GM06990 (cell line): ENCODE data around the gene ZNRF1.
A peak's percentile ranks its signal among the peaks of the same experiment; 100 is the strongest.
"Not testable (repeated sequence)": the region's sequence is repeated elsewhere in the genome, so short reads cannot be mapped to it uniquely, and the experiment has no call there.

Experiments used
- DNase-seq: peaks from one replicate; pipeline ENCODE4 v3.0.0-alpha.2; 2011; ENCODE audit not compliant: insufficient read length; ENCODE audit errors: extremely low read depth
- H3K27me3 ChIP-seq: replicated peaks from 2 replicates; pipeline ENCODE4 v1.6.0; 2011; ENCODE audit warnings: low read length; ENCODE audit not compliant: control insufficient read depth, insufficient read depth
- H3K36me3 ChIP-seq: 2 replicates; pipeline ENCODE4 v1.5.1; 2011; ENCODE audit warnings: low read length; ENCODE audit not compliant: control insufficient read depth, insufficient read depth
- H3K4me3 ChIP-seq: replicated peaks from 2 replicates; pipeline ENCODE4 v1.5.1; 2011; ENCODE audit warnings: low read depth, mild to moderate bottlenecking, control low read depth, low read length
- CTCF ChIP-seq: IDR thresholded peaks from 2 replicates; pipeline ENCODE4 v1.5.1; 2011; ENCODE audit warnings: low read length, control low read depth, mild to moderate bottlenecking, inconsistent platforms; ENCODE audit not compliant: insufficient read depth, poor library complexity, severe bottlenecking

ZNRF1 gene

GRCh38 chr16:75011634-75012307 is 12.9 kb downstream of the ZNRF1 start:
- no peaks in the 10 kb centered on the region for H3K27me3 ChIP-seq
- no peak for TF ChIP-seq CTCF
- peak; percentile 72 for DNase-seq
- peak overlapping the region; percentile 34 for H3K4me3 ChIP-seq
- no peaks in the 10 kb centered on the region for H3K36me3 ChIP-seq

DNA sequence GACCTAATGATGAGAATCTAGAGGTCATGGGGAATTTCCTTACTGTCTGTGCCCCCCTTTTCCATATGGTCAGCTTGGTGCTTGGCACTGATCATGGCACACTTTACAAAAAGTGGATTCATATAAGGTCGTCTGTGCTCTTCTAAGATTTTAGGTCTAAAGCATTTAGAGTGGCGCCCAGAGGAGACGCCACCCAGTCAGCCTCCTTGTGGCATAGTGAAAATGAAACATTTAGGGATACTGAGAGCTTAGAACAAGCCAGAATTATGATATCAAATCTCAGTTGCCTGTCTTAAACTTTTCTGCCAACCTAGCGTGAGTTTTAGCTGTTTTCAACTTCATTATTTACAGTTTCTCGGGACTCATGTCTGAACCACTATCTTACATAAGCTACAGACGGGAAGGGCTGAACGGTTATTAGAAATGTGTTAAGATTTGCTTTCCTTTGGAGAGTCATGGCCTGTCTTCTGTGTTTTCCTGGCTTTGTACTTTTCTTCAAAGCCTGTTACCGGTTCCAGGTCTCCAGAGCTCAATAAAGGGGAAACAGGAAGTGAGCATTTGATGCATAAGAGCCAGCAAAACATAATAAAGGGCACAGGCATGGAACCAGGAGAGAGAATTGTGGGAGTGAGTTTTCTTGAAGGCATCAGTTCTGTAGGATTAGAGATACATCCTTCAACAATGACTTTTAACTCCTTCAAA is 13.7 kb downstream of the ZNRF1 start:
- DNase-seq: peak; percentile 24
- TF ChIP-seq CTCF: no peak
- H3K36me3 ChIP-seq: no peaks in the 10 kb centered on the region
- peak overlapping the region; percentile 34 for H3K4me3 ChIP-seq
- H3K27me3 ChIP-seq: no peaks in the 10 kb centered on the region

DNA sequence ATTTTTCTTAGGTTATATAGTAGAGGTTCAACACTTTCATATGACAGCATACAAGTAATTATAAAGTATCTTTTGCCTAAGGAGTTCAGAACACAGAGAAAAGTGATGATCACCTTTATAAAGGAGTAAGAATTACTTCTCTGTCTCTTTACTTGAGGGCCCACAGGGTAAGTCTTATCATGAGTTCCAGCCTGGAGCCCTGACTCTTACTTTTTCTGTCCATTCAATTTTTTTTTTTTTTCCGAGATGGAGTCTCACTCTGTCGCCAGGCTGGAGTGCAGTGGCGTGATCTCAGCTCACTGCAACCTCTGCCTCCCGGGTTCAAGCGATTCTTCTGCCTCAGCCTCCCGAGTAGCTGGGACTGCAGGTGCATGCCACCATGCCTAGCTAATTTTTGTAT is 14.3 kb downstream of the ZNRF1 start:
- not testable (repeated sequence) for DNase-seq, H3K27me3 ChIP-seq, H3K4me3 ChIP-seq, H3K36me3 ChIP-seq

DNA sequence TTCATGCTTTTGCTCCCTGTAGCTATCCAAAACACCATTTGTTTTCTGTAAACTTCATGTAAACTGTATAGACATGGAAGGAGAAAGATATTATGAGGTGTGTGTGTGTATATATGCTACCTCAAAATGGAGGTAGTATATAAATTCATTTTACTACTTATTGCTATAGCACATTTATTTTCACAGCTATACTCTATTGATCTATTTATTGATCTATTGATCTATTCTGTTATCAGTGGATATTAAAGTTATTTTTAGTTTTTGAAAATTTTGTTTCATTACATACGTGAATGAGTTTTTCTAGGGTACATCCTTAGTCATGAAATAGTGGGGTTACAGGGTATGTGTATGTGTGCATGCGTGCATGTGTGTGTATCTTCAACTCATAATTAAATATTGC is 15.5 kb downstream of the ZNRF1 start:
- DNase-seq: no peak
- no peak for TF ChIP-seq CTCF
- H3K27me3 ChIP-seq: no peaks in the 10 kb centered on the region
- no peak overlapping the region for H3K4me3 ChIP-seq
- no peaks in the 10 kb centered on the region for H3K36me3 ChIP-seq

DNA sequence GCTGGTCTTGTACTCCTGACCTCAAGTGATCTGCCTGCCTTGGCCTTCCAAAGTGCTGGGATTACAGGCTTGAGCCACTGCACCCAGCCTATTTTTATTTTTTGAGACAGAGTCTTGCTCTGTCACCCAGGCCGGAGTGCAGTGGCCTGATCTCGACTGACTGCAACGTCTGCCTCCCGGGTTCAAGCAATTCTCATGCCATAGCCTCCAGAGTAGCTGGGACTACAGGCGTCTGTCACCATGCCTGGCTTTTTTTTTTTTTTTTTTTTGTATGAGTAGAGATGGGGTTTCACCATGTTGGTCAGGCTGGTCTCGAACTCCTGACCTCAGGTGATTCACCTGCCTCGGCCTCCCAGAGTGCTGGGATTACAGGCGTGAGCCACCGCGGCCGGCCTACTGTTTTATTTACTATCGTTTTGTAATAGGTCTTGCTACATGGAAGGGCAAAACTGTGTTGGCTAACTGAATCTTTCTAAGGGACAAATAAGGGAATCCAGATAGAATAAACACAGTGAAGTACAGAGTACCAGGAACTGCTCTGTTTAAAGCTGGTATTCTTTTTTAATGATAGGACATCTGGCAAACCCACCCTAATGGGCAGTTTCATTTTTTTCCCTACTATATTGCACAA is 17.7 kb downstream of the ZNRF1 start:
- not testable (repeated sequence) for H3K27me3 ChIP-seq, DNase-seq, H3K36me3 ChIP-seq, H3K4me3 ChIP-seq

- Histone ChIP-seq H3K27me3 (no peaks in the 10 kb centered on the region), H3K36me3 (no peaks in the 10 kb centered on the region), H3K4me3 (no peak overlapping the region)
- no peak for DNase-seq
- TF ChIP-seq CTCF: no peak
These were observed 19.1 kb downstream of the ZNRF1 start for GRCh38 chr16:75017670-75018525.
